NB4 (cell line): ENCODE data around the gene FBXO2.

ENCODE experiments used
- POLR2A ChIP-seq: IDR thresholded peaks from 2 replicates; pipeline ENCODE4 v1.6.1; 2011; ENCODE audit warnings: mild to moderate bottlenecking; ENCODE audit not compliant: insufficient read length; ENCODE audit errors: extremely low read depth
- TF ChIP-seq, protein P1 (sequence below): IDR thresholded peaks from one replicate; pipeline ENCODE4 v1.5.1; 2012; ENCODE audit warnings: low read depth, low read length

GRCh38 chr1:11654939-11655808, 945 bp upstream of the FBXO2 start:
- no peak for TF ChIP-seq POLR2A
- TF ChIP-seq, protein P1, sequence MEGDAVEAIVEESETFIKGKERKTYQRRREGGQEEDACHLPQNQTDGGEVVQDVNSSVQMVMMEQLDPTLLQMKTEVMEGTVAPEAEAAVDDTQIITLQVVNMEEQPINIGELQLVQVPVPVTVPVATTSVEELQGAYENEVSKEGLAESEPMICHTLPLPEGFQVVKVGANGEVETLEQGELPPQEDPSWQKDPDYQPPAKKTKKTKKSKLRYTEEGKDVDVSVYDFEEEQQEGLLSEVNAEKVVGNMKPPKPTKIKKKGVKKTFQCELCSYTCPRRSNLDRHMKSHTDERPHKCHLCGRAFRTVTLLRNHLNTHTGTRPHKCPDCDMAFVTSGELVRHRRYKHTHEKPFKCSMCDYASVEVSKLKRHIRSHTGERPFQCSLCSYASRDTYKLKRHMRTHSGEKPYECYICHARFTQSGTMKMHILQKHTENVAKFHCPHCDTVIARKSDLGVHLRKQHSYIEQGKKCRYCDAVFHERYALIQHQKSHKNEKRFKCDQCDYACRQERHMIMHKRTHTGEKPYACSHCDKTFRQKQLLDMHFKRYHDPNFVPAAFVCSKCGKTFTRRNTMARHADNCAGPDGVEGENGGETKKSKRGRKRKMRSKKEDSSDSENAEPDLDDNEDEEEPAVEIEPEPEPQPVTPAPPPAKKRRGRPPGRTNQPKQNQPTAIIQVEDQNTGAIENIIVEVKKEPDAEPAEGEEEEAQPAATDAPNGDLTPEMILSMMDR: no peak
